ENCODE measurements around the gene CACNB1. TPM values are rescaled to one million over a fixed set of nuclear protein-coding genes. Genes with fewer than 3 reads are reported as not detected.

The CACNB1 gene
- total and polyA plus RNA-seq, 2 of the 4 experiments (the other 2 are of a cell fraction): 2.5 to 8.6 TPM

DNA sequence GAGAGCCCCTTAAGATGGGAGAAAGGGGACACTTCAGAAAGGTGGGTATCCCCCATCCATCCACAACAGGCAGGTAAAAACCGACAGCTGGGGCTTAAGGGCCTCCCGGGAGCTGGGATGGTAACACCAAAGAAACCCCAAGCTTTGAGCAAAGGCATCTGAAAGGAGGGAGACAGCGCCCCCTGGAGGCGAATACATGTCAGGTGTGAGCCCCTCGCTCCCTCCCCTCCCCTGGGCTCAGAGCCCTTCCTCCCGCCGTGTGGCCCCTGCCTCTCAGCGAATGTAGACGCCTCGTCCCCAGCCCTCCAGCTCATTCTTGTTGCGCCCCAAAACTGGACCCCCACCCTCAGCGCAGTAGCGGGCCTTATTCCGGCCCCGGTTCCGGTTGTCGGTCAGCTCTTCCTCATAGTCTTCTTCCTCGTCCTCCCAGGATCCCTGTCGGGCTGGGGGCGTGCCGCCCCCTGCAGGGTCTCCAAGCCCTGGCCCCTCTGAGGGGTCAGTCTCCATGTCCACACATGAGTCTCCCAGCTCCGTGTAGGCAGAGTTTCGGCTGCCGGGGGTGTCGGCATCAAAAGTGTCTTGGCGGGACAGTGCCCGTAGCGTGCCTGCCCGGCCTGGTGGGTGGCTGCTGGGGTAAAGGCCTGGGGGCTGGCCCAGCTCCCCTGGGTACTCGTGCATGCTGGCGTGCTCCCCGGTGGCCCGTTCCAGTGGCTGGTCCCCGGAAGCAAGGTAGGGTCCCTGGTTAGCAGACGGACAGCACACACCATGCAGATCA, 22.4 kb downstream of the CACNB1 start:
- Histone ChIP-seq H3K4me2 (ENCODE audit: low read depth, low read length) (no peak overlapping the region), H4K8ac (ENCODE audit: low read depth in 2 of 2, low read length in 2 of 2) (no peak overlapping the region), H2BK5ac (ENCODE audit: low read depth, low read length, poor library complexity, severe bottlenecking) (no peak overlapping the region), H3K9me3 (ENCODE audit: control insufficient read depth, insufficient read depth, low read length) (no peaks in the 10 kb centered on the region), H3K4me1 (ENCODE audit: control insufficient read depth, insufficient read depth, low read length) (no peaks in the 10 kb centered on the region), H3K23ac (ENCODE audit: low read depth, low read length) (no peak overlapping the region), H3K9me1 (ENCODE audit: insufficient read depth, low read length) (peaks cover 10% of the 10 kb centered on the region; the same call in 1 of the 2 replicates), H4K20me1 (ENCODE audit: insufficient read depth, low read length) (peaks cover 10% of the 10 kb centered on the region), H2BK20ac (ENCODE audit: low read depth, low read length) (no peak overlapping the region), H2AK5ac (ENCODE audit: low read depth, low read length) (no peak overlapping the region), H3K9ac (ENCODE audit: low read depth, low read length) (no peak overlapping the region), H3K36me3 (ENCODE audit: control insufficient read depth, insufficient read depth, low read length) (peaks cover 22% of the 10 kb centered on the region), H2BK15ac (ENCODE audit: low read depth, low read length) (no peak overlapping the region), H3K18ac (ENCODE audit: low read depth, low read length) (no peak overlapping the region), H3K14ac (replicated peaks; ENCODE audit: low read depth, low read length) (no peak overlapping the region), H4K5ac (ENCODE audit: low read depth, low read length) (no peak overlapping the region), H3K56ac (ENCODE audit: extremely low read depth, insufficient read depth, low read length) (no peak overlapping the region), H3K4me3 (ENCODE audit: insufficient read depth, low read depth, low read length) (no peak overlapping the region), H3K27ac (ENCODE audit: insufficient read depth, low read length) (no peak overlapping the region), H3K79me1 (ENCODE audit: low read depth in 1 of 2, low read length in 2 of 2) (0 out of 4 replicates have a peak, but pooled peaks cover 0 to 2% of the 10 kb centered on the region in 2 experiments), H2BK120ac (ENCODE audit: low read depth, low read length) (no peak overlapping the region), H3K27me3 (ENCODE audit: control insufficient read depth, insufficient read depth, low read length) (no peaks in the 10 kb centered on the region), H3K4ac (ENCODE audit: low read depth, low read length) (no peak overlapping the region), H2AFZ (replicated peaks; ENCODE audit: low read length, poor library complexity) (peak overlapping the region; percentile 56), H2AK9ac (replicated peaks; ENCODE audit: low read depth, low read length, poor library complexity) (no peak overlapping the region), H4K91ac (ENCODE audit: insufficient read depth, low read depth, low read length) (no peak overlapping the region)
- DNase-seq: peak; percentile 60
- ATAC-seq (ENCODE audit: low read depth): peak; percentile 71
- WGBS, 2 experiments (ENCODE audit: extremely low coverage in 2 of 2, insufficient read length in 1 of 2): 62% methylated on average over 11 of the region's 35 CpGs; no CpG with 5 or more reads in 1 of the 2 experiments
- ChIA-PET CTCF (interaction anchor here (0.9 to 2.7 kb wide), 3 partner anchors 8 to 69 kb away, joined by 3 to 19 read pairs (median 6); partner anchors contain the start of gene ARL5C), POLR2A (ENCODE audit: unreplicated experiment) (interaction anchor here (0.9 kb wide), 1 partner anchor 11 kb away, joined by 3 read pairs; no protein-coding TSS in a partner anchor)
- in situ Hi-C loops (cut with MboI; ENCODE audit: low sequenced_read_pairs): no loop called here
- dilution Hi-C loops (cut with HindIII; ENCODE audit: low sequenced_read_pairs, unreplicated experiment): no loop called here
- intact Hi-C loops (cut with micrococcal nuclease): loop anchor here (1.0 kb wide), 1 partner anchor 192 kb away; no protein-coding TSS in a partner anchor
- BruUV-seq (replicated peaks): no TSS peak
- TF ChIP-seq, protein P1, sequence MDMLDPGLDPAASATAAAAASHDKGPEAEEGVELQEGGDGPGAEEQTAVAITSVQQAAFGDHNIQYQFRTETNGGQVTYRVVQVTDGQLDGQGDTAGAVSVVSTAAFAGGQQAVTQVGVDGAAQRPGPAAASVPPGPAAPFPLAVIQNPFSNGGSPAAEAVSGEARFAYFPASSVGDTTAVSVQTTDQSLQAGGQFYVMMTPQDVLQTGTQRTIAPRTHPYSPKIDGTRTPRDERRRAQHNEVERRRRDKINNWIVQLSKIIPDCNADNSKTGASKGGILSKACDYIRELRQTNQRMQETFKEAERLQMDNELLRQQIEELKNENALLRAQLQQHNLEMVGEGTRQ (IDR thresholded peaks at IDR 0.05; ENCODE audit: low read depth, low read length): no peak
- no peak for TF ChIP-seq RCOR1 (IDR thresholded peaks at IDR 0.05; ENCODE audit: insufficient replicate concordance, low read length)
- no peak for TF ChIP-seq NFE2L2 (IDR thresholded peaks at IDR 0.05; ENCODE audit: low read depth, low read length)
- TF ChIP-seq CHD1 (IDR thresholded peaks at IDR 0.05; ENCODE audit: low read depth, low read length): no peak
- TF ChIP-seq BHLHE40 (IDR thresholded peaks at IDR 0.05; ENCODE audit: low read depth, low read length): no peak
- TF ChIP-seq POLR2A (IDR thresholded peaks at IDR 0.05; ENCODE audit: low read depth, low read length): no peak
- peak; percentile 63 for TF ChIP-seq RAD21 (IDR thresholded peaks at IDR 0.05; ENCODE audit: low read length)
- TF ChIP-seq, protein P2, sequence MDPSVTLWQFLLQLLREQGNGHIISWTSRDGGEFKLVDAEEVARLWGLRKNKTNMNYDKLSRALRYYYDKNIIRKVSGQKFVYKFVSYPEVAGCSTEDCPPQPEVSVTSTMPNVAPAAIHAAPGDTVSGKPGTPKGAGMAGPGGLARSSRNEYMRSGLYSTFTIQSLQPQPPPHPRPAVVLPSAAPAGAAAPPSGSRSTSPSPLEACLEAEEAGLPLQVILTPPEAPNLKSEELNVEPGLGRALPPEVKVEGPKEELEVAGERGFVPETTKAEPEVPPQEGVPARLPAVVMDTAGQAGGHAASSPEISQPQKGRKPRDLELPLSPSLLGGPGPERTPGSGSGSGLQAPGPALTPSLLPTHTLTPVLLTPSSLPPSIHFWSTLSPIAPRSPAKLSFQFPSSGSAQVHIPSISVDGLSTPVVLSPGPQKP (IDR thresholded peaks at IDR 0.05; ENCODE audit: borderline replicate concordance, low read depth, low read length): no peak
- peak; percentile 46 for TF ChIP-seq SMC3 (IDR thresholded peaks at IDR 0.05; ENCODE audit: low read depth, low read length)
- TF ChIP-seq MAZ (IDR thresholded peaks at IDR 0.05; ENCODE audit: borderline replicate concordance, low read depth, low read length): peak; percentile 81; the same call in 1 of the 2 replicates
- TF ChIP-seq RFX5 (IDR thresholded peaks at IDR 0.05; ENCODE audit: low read depth, low read length): no peak
- TF ChIP-seq, protein P3, sequence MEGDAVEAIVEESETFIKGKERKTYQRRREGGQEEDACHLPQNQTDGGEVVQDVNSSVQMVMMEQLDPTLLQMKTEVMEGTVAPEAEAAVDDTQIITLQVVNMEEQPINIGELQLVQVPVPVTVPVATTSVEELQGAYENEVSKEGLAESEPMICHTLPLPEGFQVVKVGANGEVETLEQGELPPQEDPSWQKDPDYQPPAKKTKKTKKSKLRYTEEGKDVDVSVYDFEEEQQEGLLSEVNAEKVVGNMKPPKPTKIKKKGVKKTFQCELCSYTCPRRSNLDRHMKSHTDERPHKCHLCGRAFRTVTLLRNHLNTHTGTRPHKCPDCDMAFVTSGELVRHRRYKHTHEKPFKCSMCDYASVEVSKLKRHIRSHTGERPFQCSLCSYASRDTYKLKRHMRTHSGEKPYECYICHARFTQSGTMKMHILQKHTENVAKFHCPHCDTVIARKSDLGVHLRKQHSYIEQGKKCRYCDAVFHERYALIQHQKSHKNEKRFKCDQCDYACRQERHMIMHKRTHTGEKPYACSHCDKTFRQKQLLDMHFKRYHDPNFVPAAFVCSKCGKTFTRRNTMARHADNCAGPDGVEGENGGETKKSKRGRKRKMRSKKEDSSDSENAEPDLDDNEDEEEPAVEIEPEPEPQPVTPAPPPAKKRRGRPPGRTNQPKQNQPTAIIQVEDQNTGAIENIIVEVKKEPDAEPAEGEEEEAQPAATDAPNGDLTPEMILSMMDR (conservative IDR thresholded peaks at IDR 0.05; ENCODE audit: low read depth, low read length): peak; percentile 69
- no peak for TF ChIP-seq CEBPB (IDR thresholded peaks at IDR 0.05; ENCODE audit: low read depth, low read length)
- TF ChIP-seq MAFK (IDR thresholded peaks at IDR 0.05; ENCODE audit: low read depth, low read length): no peak

All from IMR-90 (cell line).